ENCODE results near the gene SLC44A3. TPM values are rescaled to one million over a fixed set of nuclear protein-coding genes. Genes with fewer than 3 reads are reported as not detected.

Gene SLC44A3
- total RNA-seq, 1 experiment from 2014 or later, result 32.0 TPM

GRCh38 chr1:94856004-94856403, 35.8 kb downstream of the SLC44A3 start:
- no TSS peak for BruUV-seq (replicated peaks)
- CTCF ChIA-PET, result interaction anchor here (0.6 to 3.4 kb wide), 5 partner anchors 34 to 1147 kb away, joined by 3 to 111 read pairs (median 17); partner anchors contain the start of gene RWDD3
- no peaks in the 10 kb centered on the region for H3K36me3 Mint-ChIP-seq (ENCODE audit: insufficient read depth, unreplicated experiment)
- no peak for DNase-seq
- intact Hi-C loops (cut with micrococcal nuclease; ENCODE audit: unreplicated experiment), result loop anchor here (10.0 kb wide), 1 partner anchor 379 kb away; the partner anchor contains the start of gene RWDD3
- H3K27ac Mint-ChIP-seq (ENCODE audit: unreplicated experiment), result no peak overlapping the region
- H3K4me3 Mint-ChIP-seq (ENCODE audit: low read depth, unreplicated experiment), result no peak overlapping the region
- no peaks in the 10 kb centered on the region for H3K27me3 Mint-ChIP-seq (ENCODE audit: unreplicated experiment)
- H3K4me1 Mint-ChIP-seq (ENCODE audit: low read depth, unreplicated experiment), result peaks cover 3% of the 10 kb centered on the region
- TF ChIP-seq CTCF (IDR thresholded peaks at IDR 0.05; ENCODE audit: unreplicated experiment), result no peak
- no peaks in the 10 kb centered on the region for H3K9me3 Mint-ChIP-seq (ENCODE audit: low read depth, unreplicated experiment)

GRCh38 chr1:94856868-94857267, 36.7 kb downstream of the SLC44A3 start:
- Mint-ChIP-seq H3K4me3 (ENCODE audit: low read depth, unreplicated experiment) (no peak overlapping the region), H3K36me3 (ENCODE audit: insufficient read depth, unreplicated experiment) (no peaks in the 10 kb centered on the region), H3K9me3 (ENCODE audit: low read depth, unreplicated experiment) (no peaks in the 10 kb centered on the region), H3K4me1 (ENCODE audit: low read depth, unreplicated experiment) (peaks cover 12% of the 10 kb centered on the region), H3K27me3 (ENCODE audit: unreplicated experiment) (no peaks in the 10 kb centered on the region), H3K27ac (ENCODE audit: unreplicated experiment) (no peak overlapping the region)
- no peak for DNase-seq
- CTCF ChIA-PET, result interaction anchor here (0.6 to 3.4 kb wide), 3 partner anchors 24 to 184 kb away, joined by 3 to 111 read pairs (median 8); no protein-coding TSS in a partner anchor
- no peak for TF ChIP-seq CTCF (IDR thresholded peaks at IDR 0.05; ENCODE audit: unreplicated experiment)
- BruUV-seq (replicated peaks), result no TSS peak
- intact Hi-C loops (cut with micrococcal nuclease; ENCODE audit: unreplicated experiment), result loop anchor here (10.0 kb wide), 1 partner anchor 378 kb away; the partner anchor contains the start of gene RWDD3

- no peaks in the 10 kb centered on the region for H3K27me3 Mint-ChIP-seq (ENCODE audit: unreplicated experiment)
- CTCF ChIA-PET, result no interaction called here
- H3K36me3 Mint-ChIP-seq (ENCODE audit: insufficient read depth, unreplicated experiment), result peaks cover 6% of the 10 kb centered on the region
- no peak for TF ChIP-seq CTCF (IDR thresholded peaks at IDR 0.05; ENCODE audit: unreplicated experiment)
- no TSS peak for BruUV-seq (replicated peaks)
- H3K9me3 Mint-ChIP-seq (ENCODE audit: low read depth, unreplicated experiment), result no peaks in the 10 kb centered on the region
- DNase-seq, result no peak
- H3K4me3 Mint-ChIP-seq (ENCODE audit: low read depth, unreplicated experiment), result no peak overlapping the region
- peaks cover 26% of the 10 kb centered on the region for H3K4me1 Mint-ChIP-seq (ENCODE audit: low read depth, unreplicated experiment)
- intact Hi-C loops (cut with micrococcal nuclease; ENCODE audit: unreplicated experiment), result loop anchor here (10.0 kb wide), 1 partner anchor 377 kb away; the partner anchor contains the start of gene RWDD3
- no peak overlapping the region for H3K27ac Mint-ChIP-seq (ENCODE audit: unreplicated experiment)
These were observed 38.1 kb downstream of the SLC44A3 start for GRCh38 chr1:94858276-94858675.

GRCh38 chr1:94859174-94859573, 39.0 kb downstream of the SLC44A3 start:
- CTCF ChIA-PET, result interaction anchor here (0.5 kb wide), 1 partner anchor 317 kb away, joined by 3 read pairs; no protein-coding TSS in a partner anchor
- no peaks in the 10 kb centered on the region for H3K27me3 Mint-ChIP-seq (ENCODE audit: unreplicated experiment)
- no peak overlapping the region for H3K4me3 Mint-ChIP-seq (ENCODE audit: low read depth, unreplicated experiment)
- H3K4me1 Mint-ChIP-seq (ENCODE audit: low read depth, unreplicated experiment), result peaks cover 35% of the 10 kb centered on the region
- intact Hi-C loops (cut with micrococcal nuclease; ENCODE audit: unreplicated experiment), result loop anchor here (10.0 kb wide), 1 partner anchor 376 kb away; the partner anchor contains the start of gene RWDD3
- no peak for DNase-seq
- no peaks in the 10 kb centered on the region for H3K9me3 Mint-ChIP-seq (ENCODE audit: low read depth, unreplicated experiment)
- TF ChIP-seq CTCF (IDR thresholded peaks at IDR 0.05; ENCODE audit: unreplicated experiment), result no peak
- peaks cover 14% of the 10 kb centered on the region for H3K36me3 Mint-ChIP-seq (ENCODE audit: insufficient read depth, unreplicated experiment)
- no TSS peak for BruUV-seq (replicated peaks)
- H3K27ac Mint-ChIP-seq (ENCODE audit: unreplicated experiment), result no peak overlapping the region
